Measurements from ENCODE around the gene SLC25A14.

The SLC25A14 gene

GRCh38 chrX:130415201-130415600 lies 75.5 kb downstream of the SLC25A14 start:
- no peak for TF ChIP-seq CTCF (IDR thresholded peaks at IDR 0.05; ENCODE audit: low read depth, low read length)
- DNase-seq (ENCODE audit: extremely low read depth, low read depth): no peak

- TF ChIP-seq CTCF (IDR thresholded peaks at IDR 0.05; ENCODE audit: low read depth, low read length): no peak
- DNase-seq (ENCODE audit: extremely low read depth, low read depth): no peak
These were observed 77.1 kb downstream of the SLC25A14 start for GRCh38 chrX:130416785-130417184.

GRCh38 chrX:130418066-130418465 lies 78.3 kb downstream of the SLC25A14 start:
- DNase-seq (ENCODE audit: extremely low read depth, low read depth): no peak
- no peak for TF ChIP-seq CTCF (IDR thresholded peaks at IDR 0.05; ENCODE audit: low read depth, low read length)

- DNase-seq (ENCODE audit: extremely low read depth, low read depth): no peak
- no peak for TF ChIP-seq CTCF (IDR thresholded peaks at IDR 0.05; ENCODE audit: low read depth, low read length)
These were observed 79.0 kb downstream of the SLC25A14 start for GRCh38 chrX:130418740-130419139.

- no peak for TF ChIP-seq CTCF (IDR thresholded peaks at IDR 0.05; ENCODE audit: low read depth, low read length)
- no peak for DNase-seq (ENCODE audit: extremely low read depth, low read depth)
These were observed 79.5 kb downstream of the SLC25A14 start for GRCh38 chrX:130419263-130419662.
